Thoracic aorta (tissue), 2 donors: ENCODE results near the gene KLHDC4. TPM values are rescaled to one million over a fixed set of nuclear protein-coding genes. Genes with fewer than 3 reads are reported as not detected.

ENCODE experiments used
- ATAC-seq: fragments of 150-250 bp; one replicate; pipeline ENCODE4 v1.8.0; 2017; ENCODE audit warnings: low read depth; ENCODE audit not compliant: insufficient number of reproducible peaks, low FRiP score
- DNase-seq: peaks from one replicate; pipeline ENCODE4 v3.0.0-alpha.2; 2020; ENCODE audit warnings: low spot score
- H3K27ac ChIP-seq, 2 donors: fragments of 200-600 bp; sonication (generic); 1 replicate in 1 of 2; 2 replicates in 1 of 2; pipeline ENCODE4 v1.5.1; 2016; ENCODE audit warnings: mild to moderate bottlenecking in 2 of 2, moderate library complexity in 2 of 2
- H3K27me3 ChIP-seq: fragments of 200-600 bp; sonication (generic); replicated peaks from 2 replicates; pipeline ENCODE4 v1.6.0; 2016; ENCODE audit warnings: mild to moderate bottlenecking; ENCODE audit not compliant: insufficient read depth
- H3K36me3 ChIP-seq: fragments of 200-600 bp; sonication (generic); one replicate; pipeline ENCODE4 v1.5.1; 2016
- H3K4me1 ChIP-seq, 2 donors: fragments of 200-600 bp; sonication (generic); 1 replicate in 1 of 2; 2 replicates in 1 of 2; pipeline versions ENCODE4 v1.5.1 to v1.6.0; 2016; ENCODE audit warnings: low read depth in 2 of 2, mild to moderate bottlenecking in 1 of 2; ENCODE audit not compliant: control insufficient read depth in 1 of 2
- H3K4me3 ChIP-seq: fragments of 200-600 bp; sonication (generic); 2 replicates; pipeline ENCODE4 v1.5.1; 2016; ENCODE audit warnings: mild to moderate bottlenecking
- H3K9me3 ChIP-seq: fragments of 200-600 bp; sonication (generic); 2 replicates; pipeline ENCODE4 v1.5.1; 2016
- total RNA-seq, 2 donors: library from RNA; depleted of rRNA; stranded (reverse); fragments of >200 nt; gene quantifications; one replicate each; pipeline versions ENCODE4 v1.1.0 to v1.2.3, GENCODE V29; 2016
- TF ChIP-seq, protein P1 (sequence below): fragments of 200-600 bp; sonication (generic); IDR thresholded peaks from one replicate; pipeline ENCODE4 v1.5.1; 2019; ENCODE audit warnings: antibody characterized with exemption

The KLHDC4 gene
- total RNA-seq, 2 donors from 2014 or later = 33.4 to 61.4 TPM

DNA sequence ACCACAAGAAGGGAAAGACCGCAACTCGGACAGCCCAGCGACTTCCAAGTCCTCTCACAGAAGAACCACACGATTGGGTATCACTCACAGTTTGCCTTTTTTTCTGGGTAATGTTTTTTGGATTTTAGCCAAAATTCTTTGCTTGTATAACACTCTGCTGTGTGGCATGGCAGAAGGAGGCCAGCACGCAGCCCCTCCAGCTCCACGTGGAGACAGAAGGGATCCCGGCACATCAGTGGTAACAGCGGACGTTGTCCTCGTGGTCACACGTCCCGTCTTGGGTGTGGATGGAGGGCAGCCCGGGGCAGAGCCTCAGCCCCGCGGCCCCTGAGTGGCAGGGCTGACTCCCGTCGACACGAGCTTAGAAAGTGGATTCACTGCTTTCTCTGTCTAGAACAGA, 69.1 kb downstream of the KLHDC4 start:
- Histone ChIP-seq H3K9me3 (no peaks in the 10 kb centered on the region), H3K4me1 (peaks cover 0 to 2% of the 10 kb centered on the region in 2 donors), H3K4me3 (no peak overlapping the region), H3K27ac (no peak overlapping the region), H3K27me3 (no peaks in the 10 kb centered on the region), H3K36me3 (peaks cover 8% of the 10 kb centered on the region)
- TF ChIP-seq, protein P1, sequence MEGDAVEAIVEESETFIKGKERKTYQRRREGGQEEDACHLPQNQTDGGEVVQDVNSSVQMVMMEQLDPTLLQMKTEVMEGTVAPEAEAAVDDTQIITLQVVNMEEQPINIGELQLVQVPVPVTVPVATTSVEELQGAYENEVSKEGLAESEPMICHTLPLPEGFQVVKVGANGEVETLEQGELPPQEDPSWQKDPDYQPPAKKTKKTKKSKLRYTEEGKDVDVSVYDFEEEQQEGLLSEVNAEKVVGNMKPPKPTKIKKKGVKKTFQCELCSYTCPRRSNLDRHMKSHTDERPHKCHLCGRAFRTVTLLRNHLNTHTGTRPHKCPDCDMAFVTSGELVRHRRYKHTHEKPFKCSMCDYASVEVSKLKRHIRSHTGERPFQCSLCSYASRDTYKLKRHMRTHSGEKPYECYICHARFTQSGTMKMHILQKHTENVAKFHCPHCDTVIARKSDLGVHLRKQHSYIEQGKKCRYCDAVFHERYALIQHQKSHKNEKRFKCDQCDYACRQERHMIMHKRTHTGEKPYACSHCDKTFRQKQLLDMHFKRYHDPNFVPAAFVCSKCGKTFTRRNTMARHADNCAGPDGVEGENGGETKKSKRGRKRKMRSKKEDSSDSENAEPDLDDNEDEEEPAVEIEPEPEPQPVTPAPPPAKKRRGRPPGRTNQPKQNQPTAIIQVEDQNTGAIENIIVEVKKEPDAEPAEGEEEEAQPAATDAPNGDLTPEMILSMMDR = no peak
- DNase-seq = no peak
- no peak for ATAC-seq

DNA sequence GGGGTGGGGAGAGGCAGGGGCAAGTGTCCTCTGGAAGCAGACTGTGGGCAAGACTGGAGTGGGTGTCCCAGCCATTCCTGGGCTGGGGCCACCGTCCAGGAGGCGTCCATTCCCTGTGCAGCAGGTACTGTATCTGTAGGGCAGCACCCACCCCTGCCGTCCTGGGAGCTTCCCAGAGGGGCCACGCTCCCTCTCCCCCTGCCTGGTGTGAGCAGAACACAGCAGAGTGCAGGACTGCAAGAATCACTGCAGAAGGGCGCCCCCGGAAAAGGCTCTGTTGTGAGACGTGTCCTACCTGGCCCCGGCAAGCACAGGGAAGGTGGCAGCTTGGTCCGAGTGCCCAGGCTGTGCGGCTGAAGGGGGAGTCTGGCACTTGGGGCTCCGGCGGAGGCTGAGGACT, 70.3 kb downstream of the KLHDC4 start:
- DNase-seq (no peak), ATAC-seq (no peak)
- Histone ChIP-seq H3K9me3 (no peaks in the 10 kb centered on the region), H3K27ac (no peak overlapping the region), H3K27me3 (no peaks in the 10 kb centered on the region), H3K4me1 (peaks cover 0 to 8% of the 10 kb centered on the region in 2 donors), H3K36me3 (peaks cover 8% of the 10 kb centered on the region), H3K4me3 (no peak overlapping the region)
- TF ChIP-seq, protein P1 = no peak

DNA sequence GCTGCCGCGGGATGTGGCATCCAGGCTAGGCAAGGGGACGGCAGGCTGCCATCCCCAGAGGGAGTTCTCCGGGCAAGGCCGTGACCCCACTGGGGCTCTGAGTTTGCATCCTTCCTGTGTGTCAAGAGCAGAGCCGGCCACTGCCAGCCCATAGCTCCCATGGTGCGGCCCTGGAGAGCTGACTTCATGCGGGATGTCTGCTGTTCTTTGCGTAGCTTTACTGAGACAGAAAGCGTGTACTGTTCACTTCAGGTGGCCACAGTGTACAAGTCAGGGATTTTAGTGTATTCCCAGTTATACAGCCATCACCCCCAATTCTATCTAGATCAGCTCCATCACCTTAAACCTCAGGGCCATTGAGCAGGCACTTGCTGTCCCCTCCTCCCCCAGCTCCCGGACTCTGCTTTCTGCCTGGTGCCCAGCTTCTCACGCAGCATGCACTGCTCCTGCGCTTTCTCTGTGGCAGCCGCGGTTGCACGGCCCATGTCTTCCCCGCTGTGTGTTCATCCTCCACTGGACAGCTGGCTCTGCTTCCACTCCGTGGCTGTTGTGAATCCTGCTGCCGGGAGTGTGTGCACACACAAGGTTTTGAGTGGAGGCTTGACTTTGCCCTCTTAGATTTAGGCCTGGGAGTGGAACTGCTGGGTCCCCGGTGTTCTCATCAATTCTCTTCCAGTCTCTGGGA, 71.2 kb downstream of the KLHDC4 start:
- TF ChIP-seq, protein P1 = no peak
- Histone ChIP-seq H3K4me1 (peaks cover 0 to 8% of the 10 kb centered on the region in 2 donors), H3K9me3 (no peaks in the 10 kb centered on the region), H3K27me3 (no peaks in the 10 kb centered on the region), H3K4me3 (no peak overlapping the region), H3K36me3 (peaks cover 8% of the 10 kb centered on the region), H3K27ac (no peak overlapping the region)
- no peak for DNase-seq
- no peak for ATAC-seq

DNA sequence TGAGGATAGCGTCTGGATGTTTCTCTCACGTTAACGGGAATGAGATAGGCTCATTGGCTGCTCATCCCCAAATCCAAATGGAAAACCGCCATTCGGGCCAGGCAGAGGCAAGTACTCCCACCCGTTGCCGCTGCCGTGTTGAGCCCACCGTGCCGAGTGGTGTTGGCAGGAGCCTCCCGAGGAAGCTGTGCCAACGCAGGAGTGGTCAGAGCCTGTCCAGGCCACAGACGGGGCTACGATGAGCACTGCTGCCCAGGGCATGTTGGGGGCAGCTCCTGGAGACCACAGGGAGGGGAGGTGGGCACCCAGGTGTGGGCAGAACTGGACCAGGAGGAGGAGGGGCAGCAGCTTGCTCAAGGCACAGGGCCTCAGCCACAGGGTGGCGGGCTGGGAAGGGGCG, 72.0 kb downstream of the KLHDC4 start:
- H3K4me3 ChIP-seq = no peak overlapping the region
- H3K27ac ChIP-seq = no peak overlapping the region
- ATAC-seq = no peak
- peaks cover 0 to 8% of the 10 kb centered on the region in 2 donors for H3K4me1 ChIP-seq
- no peaks in the 10 kb centered on the region for H3K27me3 ChIP-seq
- TF ChIP-seq, protein P1 = no peak
- DNase-seq = no peak
- peaks cover 4% of the 10 kb centered on the region for H3K36me3 ChIP-seq
- H3K9me3 ChIP-seq = no peaks in the 10 kb centered on the region

DNA sequence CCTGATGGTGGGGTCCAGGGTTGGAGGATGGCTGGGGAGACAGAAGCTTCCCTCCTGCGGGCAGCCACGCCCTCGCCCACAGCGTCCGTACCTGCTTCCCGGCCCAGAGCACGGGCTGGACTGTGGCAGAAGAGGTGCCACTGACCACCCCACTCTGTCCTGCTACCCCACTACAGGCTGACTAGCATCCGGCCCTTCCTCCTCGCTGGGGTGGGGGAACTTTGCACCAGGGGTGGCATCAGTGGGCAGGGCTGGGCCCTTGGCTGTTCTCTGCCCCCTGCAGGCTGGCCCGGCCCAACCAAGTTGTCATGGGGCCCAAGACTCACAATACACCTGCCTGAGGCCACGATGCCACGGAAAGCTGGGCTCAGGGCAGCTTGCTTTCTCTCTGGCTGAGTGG, 73.0 kb downstream of the KLHDC4 start:
- Histone ChIP-seq H3K4me3 (no peak overlapping the region), H3K27me3 (no peaks in the 10 kb centered on the region), H3K27ac (no peak overlapping the region), H3K4me1 (peaks cover 0 to 8% of the 10 kb centered on the region in 2 donors), H3K9me3 (no peaks in the 10 kb centered on the region), H3K36me3 (peaks cover 4% of the 10 kb centered on the region)
- no peak for ATAC-seq
- TF ChIP-seq, protein P1 = no peak
- no peak for DNase-seq
